Nephron (organoid): ENCODE data around the gene EIF4G1.

ENCODE experiments used
- H3K27ac Mint-ChIP-seq, 3 experiments: 2 replicates each; pipeline ENCODE4 v1.8.0; 2020; ENCODE audit warnings: mixed read lengths in 3 of 3, mild to moderate bottlenecking in 2 of 3, moderate library complexity in 1 of 3
- H3K27me3 Mint-ChIP-seq: 2 replicates; pipeline ENCODE4 v1.8.0; 2021; ENCODE audit warnings: low read depth, mild to moderate bottlenecking, moderate library complexity, mixed read lengths
- H3K36me3 Mint-ChIP-seq: 2 replicates; pipeline ENCODE4 v1.8.0; 2020; ENCODE audit warnings: low read depth, mixed read lengths
- H3K4me1 Mint-ChIP-seq: 2 replicates; pipeline ENCODE4 v1.8.0; 2020; ENCODE audit warnings: mixed read lengths
- H3K4me3 Mint-ChIP-seq, 3 experiments: 2 replicates each; pipeline ENCODE4 v1.8.0; 2020; ENCODE audit warnings: mild to moderate bottlenecking in 3 of 3, mixed read lengths in 3 of 3, moderate library complexity in 2 of 3
- H3K9me3 Mint-ChIP-seq: 2 replicates; pipeline ENCODE4 v1.8.0; 2020; ENCODE audit warnings: mixed read lengths
- CTCF ChIP-seq, 3 experiments: fragments of 200-600 bp; sonication (generic); IDR thresholded peaks; one replicate each; pipeline ENCODE4 v1.5.0; 2021; ENCODE audit warnings: antibody characterized with exemption in 3 of 3; ENCODE audit not compliant: unreplicated experiment in 3 of 3

EIF4G1 gene

GRCh38 chr3:184299488-184300377, 14.7 kb upstream of the EIF4G1 start:
- H3K4me1 Mint-ChIP-seq, result peaks cover 14% of the 10 kb centered on the region
- no peaks in the 10 kb centered on the region for H3K9me3 Mint-ChIP-seq
- peak overlapping the region; percentile 67 to 94 (median 92) for H3K27ac Mint-ChIP-seq
- H3K36me3 Mint-ChIP-seq, result peaks cover 44% of the 10 kb centered on the region
- peaks cover 11% of the 10 kb centered on the region for H3K27me3 Mint-ChIP-seq
- TF ChIP-seq CTCF (IDR thresholded peaks at IDR 0.05; ENCODE audit: unreplicated experiment in 3 of 3), result no peak
- peak overlapping the region; percentile 99 for H3K4me3 Mint-ChIP-seq

- Mint-ChIP-seq H3K27me3 (peaks cover 7% of the 10 kb centered on the region), H3K4me1 (peaks cover 14% of the 10 kb centered on the region), H3K4me3 (peak overlapping the region; percentile 99), H3K36me3 (peaks cover 47% of the 10 kb centered on the region), H3K27ac (peak overlapping the region in 2 of 3 experiments; percentile 67 to 92), H3K9me3 (no peaks in the 10 kb centered on the region)
- TF ChIP-seq CTCF (IDR thresholded peaks at IDR 0.05; ENCODE audit: unreplicated experiment in 3 of 3), result no peak
Observed at GRCh38 chr3:184300378-184300720, 14.1 kb upstream of the EIF4G1 start.

- Mint-ChIP-seq H3K27ac (no peak overlapping the region), H3K4me1 (peaks cover 3% of the 10 kb centered on the region), H3K4me3 (no peak overlapping the region), H3K36me3 (peaks cover 85% of the 10 kb centered on the region), H3K9me3 (no peaks in the 10 kb centered on the region), H3K27me3 (no peaks in the 10 kb centered on the region)
- TF ChIP-seq CTCF (IDR thresholded peaks at IDR 0.05; ENCODE audit: unreplicated experiment in 3 of 3), result peak; percentile 29 to 47 (median 35)
Observed at GRCh38 chr3:184305577-184305976, 8.8 kb upstream of the EIF4G1 start.

- no peak overlapping the region for H3K27ac Mint-ChIP-seq
Observed at GRCh38 chr3:184306341-184306972, 7.9 kb upstream of the EIF4G1 start.

GRCh38 chr3:184307915-184308314, 6.5 kb upstream of the EIF4G1 start:
- Mint-ChIP-seq H3K36me3 (peaks cover 65% of the 10 kb centered on the region), H3K27me3 (no peaks in the 10 kb centered on the region), H3K4me3 (no peak overlapping the region), H3K27ac (no peak overlapping the region), H3K4me1 (no peaks in the 10 kb centered on the region), H3K9me3 (no peaks in the 10 kb centered on the region)
- TF ChIP-seq CTCF (IDR thresholded peaks at IDR 0.05; ENCODE audit: unreplicated experiment in 3 of 3), result no peak

More at GRCh38 chr3:184306341-184306972, 7.9 kb upstream of the EIF4G1 start:
- Mint-ChIP-seq H3K9me3 (no peaks in the 10 kb centered on the region), H3K4me1 (no peaks in the 10 kb centered on the region), H3K27me3 (no peaks in the 10 kb centered on the region), H3K4me3 (no peak overlapping the region), H3K36me3 (peaks cover 80% of the 10 kb centered on the region)
- no peak for TF ChIP-seq CTCF (IDR thresholded peaks at IDR 0.05; ENCODE audit: unreplicated experiment in 3 of 3)
